HG03439 (cell line): ENCODE data around the gene EIF4ENIF1.
"Not testable (repeated sequence)": the region's sequence is repeated elsewhere in the genome, so short reads cannot be mapped to it uniquely, and the experiment has no call there.

Experiments
- ATAC-seq: cut with Tn5 transposase; IDR thresholded peaks from one replicate; pipeline ENCODE4 v1.9.1; 2021; ENCODE audit warnings: mild to moderate bottlenecking, moderate library complexity; ENCODE audit not compliant: unreplicated experiment

The EIF4ENIF1 gene

GRCh38 chr22:31446208-31446607 is 43.4 kb downstream of the EIF4ENIF1 start:
- ATAC-seq = no peak

DNA sequence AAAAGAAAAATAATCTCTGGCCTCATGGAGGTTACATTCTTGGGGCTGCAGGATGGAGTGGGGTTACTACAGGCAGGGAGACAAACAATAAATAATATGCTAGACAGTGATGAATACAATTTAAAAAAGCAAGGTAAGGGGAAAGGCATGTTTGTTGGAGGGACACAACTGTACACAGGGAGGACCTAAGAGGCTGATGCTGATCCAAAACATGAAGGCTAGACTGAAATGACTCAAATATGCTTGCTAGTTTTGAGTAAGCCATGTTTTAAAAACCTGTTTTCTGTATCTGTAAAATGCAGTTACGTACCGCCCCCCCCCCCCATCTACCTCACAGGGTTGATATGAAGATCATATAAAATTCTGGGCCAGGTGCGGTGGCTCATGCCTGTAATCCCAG is 44.0 kb downstream of the EIF4ENIF1 start:
- no peak for ATAC-seq

- no peak for ATAC-seq
These were observed 46.1 kb downstream of the EIF4ENIF1 start for GRCh38 chr22:31443516-31443915.

- no peak for ATAC-seq
These were observed 46.7 kb downstream of the EIF4ENIF1 start for GRCh38 chr22:31442768-31443489.

GRCh38 chr22:31441652-31442051 is 48.0 kb downstream of the EIF4ENIF1 start:
- no peak for ATAC-seq

DNA sequence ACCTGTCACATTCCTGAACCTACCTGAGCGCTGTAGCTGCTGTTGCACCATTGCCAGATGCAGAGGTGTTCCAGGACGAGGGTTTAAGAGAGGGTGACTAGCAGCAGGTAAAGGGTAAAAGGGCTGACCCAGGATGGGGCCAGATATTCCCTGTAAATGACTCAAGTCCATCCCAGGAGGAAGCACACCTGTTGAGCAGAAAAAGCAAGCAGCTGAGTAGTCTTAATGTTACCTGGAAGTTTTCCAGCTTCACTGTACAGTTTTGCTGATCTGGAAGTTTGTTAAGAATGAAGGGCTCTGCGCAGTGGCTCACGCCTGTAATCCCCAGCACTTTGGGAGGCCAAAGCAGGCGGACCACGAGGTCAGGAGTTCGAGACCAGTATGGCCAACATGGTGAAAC is 49.0 kb downstream of the EIF4ENIF1 start:
- ATAC-seq = no peak

- no peak for ATAC-seq
These were observed 49.8 kb downstream of the EIF4ENIF1 start for GRCh38 chr22:31439808-31440207.

DNA sequence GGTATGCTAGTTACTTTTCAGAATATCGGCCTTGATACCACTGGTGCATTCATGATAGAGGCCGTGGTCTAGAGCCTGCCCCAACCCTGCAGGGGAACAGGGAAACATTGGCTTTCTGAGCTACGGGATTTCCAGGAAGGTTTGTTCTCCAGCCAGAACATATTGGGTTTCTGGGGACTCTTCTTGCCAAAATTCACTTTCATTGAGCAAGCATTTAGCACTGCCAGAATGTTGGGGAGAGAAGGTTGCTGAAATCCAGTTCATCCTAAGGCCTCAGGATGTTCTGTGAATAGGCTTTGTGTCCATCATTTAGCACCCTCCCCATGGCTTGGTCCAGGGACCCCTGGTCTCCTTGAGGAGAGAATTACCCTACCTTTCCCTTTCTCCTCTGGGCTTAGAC is 53.5 kb downstream of the EIF4ENIF1 start:
- no peak for ATAC-seq

GRCh38 chr22:31431950-31432349 is 57.7 kb downstream of the EIF4ENIF1 start:
- ATAC-seq = no peak

DNA sequence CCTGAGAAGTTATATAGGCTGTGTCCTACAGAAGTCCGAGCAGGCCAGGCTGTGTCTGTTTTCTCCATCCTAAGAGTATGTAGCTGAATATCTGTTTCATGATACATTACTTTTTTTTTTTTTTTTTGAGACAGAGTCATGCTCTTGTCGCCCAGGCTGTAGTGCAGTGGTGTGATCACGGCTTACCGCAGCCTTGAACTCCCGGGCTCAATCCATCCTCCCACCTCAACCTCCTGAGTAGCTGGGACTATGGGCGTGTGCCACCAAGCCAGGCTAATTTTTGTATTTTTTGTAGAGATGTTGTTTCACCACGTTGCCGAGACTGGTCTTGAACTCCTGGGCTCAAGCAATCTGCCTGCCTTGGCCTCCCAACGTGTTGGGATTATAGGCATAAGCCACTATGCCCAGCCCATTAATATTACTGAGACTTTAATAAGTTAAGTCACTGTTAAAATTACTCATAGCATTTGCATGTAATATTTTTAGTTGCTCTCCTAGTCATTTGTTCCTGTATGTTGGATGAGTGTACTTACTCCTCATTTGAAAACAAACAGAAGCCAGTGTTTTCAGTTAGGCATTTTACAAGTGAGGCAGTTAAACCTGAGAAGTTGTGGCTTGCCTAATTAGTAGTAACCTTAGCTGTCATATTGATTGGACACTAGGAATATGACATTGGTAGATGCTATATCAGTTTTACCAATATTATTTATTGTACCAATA is 64.2 kb downstream of the EIF4ENIF1 start:
- ATAC-seq = no peak

GRCh38 chr22:31402350-31402749 is 87.3 kb downstream of the EIF4ENIF1 start:
- not testable (repeated sequence) for ATAC-seq

DNA sequence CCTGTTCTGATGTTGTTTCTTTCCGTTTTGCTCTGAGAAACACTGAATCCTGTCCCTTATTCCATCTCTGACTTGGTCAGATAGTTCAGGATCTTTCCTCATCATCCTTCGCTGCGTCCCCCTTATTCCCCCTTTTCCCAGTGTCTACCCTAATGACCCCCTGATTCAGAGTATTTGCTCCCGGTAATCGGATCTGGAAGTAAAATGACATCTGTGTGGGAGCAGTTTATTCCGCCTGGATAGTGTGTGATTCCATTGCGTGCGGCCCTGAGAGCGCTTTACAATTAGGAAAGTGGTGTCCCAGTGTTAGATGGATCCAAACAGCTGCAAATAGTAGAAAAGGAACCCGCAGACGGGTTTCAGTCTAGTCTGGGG is 89.6 kb downstream of the EIF4ENIF1 start:
- ATAC-seq = no peak

DNA sequence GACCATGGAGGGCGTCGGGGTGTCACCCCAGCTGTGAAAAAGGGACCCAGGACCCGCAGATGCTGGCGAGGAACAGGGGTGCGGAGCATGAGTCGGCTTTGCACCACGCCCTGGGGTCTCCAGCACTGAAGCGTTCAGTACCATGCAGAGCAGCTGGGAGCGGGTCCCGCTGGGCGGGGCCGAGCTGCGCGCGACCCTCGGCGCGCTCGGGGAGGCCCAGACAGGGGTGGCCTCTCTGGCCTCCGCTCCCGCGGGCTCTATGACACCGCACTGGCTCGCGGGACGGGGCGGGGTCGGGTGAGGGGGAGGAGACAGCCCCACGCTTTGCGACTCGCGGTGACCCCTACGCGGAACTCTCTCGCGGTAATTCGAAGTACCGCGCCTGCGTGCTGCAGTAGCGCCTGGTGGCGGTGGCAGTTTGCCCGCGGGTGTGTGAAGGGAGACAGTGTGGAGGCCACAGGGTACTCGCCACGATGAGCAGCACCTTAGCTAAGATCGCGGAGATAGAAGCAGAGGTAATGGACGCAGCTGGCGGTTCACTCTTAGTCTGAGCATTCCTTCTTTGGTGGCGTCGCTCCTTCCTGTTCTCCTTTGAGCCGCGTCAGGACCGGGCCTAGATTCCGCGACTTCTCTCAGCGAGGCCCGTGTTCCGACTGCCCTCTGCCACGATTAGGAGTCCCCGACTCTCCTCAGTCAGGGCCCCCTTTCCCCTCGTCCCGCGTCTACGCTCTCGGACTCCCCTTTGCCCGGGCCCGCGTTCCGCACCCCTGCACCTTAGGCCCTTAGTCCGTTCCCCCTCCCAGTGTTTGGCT is 90.2 kb downstream of the EIF4ENIF1 start, which contains the start of gene DRG1:
DRG1 (plus strand) TSS at position 394 of the 812 bp plus-strand sequence; CDS start at position 474, 80 bp downstream.
- peak; percentile 91 for ATAC-seq

DNA sequence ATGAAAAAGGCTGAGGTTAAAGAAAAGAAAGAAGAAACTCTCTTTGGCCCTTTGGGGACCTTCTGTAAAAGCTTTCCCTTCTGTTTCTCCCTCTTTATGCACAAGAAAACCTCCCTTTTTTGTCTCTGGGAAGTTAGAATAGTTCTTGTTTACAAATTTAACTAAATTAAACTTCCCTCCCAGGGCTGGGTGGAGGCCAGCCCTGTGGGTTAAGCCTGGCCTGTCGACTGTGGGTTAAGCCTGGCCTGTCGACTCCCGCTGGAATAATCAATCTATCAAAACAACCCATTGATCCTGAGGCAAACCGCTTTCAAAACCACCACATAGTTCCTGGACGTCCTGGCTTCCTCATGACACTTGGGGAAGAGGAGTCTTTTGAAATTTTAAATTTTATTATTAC is 91.4 kb downstream of the EIF4ENIF1 start:
- ATAC-seq = no peak

DNA sequence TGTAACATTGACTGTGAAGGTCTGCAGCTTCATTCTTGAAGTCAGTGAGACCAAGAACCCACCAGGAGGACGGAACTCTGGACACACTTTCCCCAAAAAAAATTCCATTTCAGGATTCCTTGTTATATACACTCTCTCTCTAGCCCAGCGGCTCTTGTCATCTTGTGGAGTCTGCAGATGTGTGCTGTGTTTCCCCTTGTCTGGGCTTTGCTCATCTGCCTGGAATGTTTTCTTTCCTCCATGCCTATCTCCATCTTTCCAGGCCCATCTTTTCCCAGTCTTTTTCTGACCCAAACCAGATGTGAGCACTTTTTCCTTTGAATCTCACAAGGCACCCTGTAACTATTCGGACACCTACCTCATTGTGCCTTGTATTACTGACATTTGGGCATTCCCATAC is 95.3 kb downstream of the EIF4ENIF1 start:
- ATAC-seq = no peak

GRCh38 chr22:31393893-31394292 is 95.7 kb downstream of the EIF4ENIF1 start:
- ATAC-seq = no peak
